AG04450 (cell line): ENCODE results near the gene CSNK1G1. TPM values are rescaled to one million over a fixed set of nuclear protein-coding genes. Genes with fewer than 3 reads are reported as not detected.

Source experiments
- CTCF ChIA-PET: fragments of 300-600, 350-600 bp; formaldehyde crosslinking; extraction: SDS; loops from one replicate; lab custom pipeline; 2022; ENCODE audit warnings: antibody characterized with exemption, inconsistent platforms; lab: Charles Lee
- POLR2A ChIA-PET: fragments of 350-600 bp; formaldehyde crosslinking; extraction: SDS; loops from one replicate; lab custom pipeline; 2021; ENCODE audit warnings: antibody characterized with exemption, inconsistent platforms; lab: Yijun Ruan, JAX
- DNase-seq: peaks from one replicate; pipeline ENCODE4 v3.0.0-alpha.2; 2011; ENCODE audit warnings: low read depth, low spot score
- H3K27ac ChIP-seq: one replicate; pipeline ENCODE4 v1.5.1; 2012; ENCODE audit warnings: low read depth, low read length, control low read depth
- H3K27me3 ChIP-seq: one replicate; pipeline ENCODE4 v1.6.0; 2012; ENCODE audit warnings: low read length; ENCODE audit not compliant: control insufficient read depth, insufficient read depth
- H3K4me3 ChIP-seq: 2 replicates; pipeline ENCODE4 v1.5.1; 2011; ENCODE audit warnings: mild to moderate bottlenecking, low read depth, low read length, control low read depth
- H3K9me3 ChIP-seq: 2 replicates; pipeline ENCODE4 v1.5.1; 2012; ENCODE audit warnings: low read length; ENCODE audit not compliant: control insufficient read depth, insufficient read depth
- polyA plus RNA-seq: library from polyadenylated mRNA; depleted of rRNA; stranded (reverse); fragments of >200 nt; gene quantifications from 2 replicates; pipeline ENCODE4 v1.2.3, GENCODE V29; 2011
- TF ChIP-seq, protein P1 (sequence below): IDR thresholded peaks from 2 replicates; pipeline ENCODE4 v1.5.1; 2011; ENCODE audit warnings: low read depth, low read length, control low read depth, inconsistent platforms

Gene CSNK1G1
- polyA plus RNA-seq, 1 experiment: 24.3 TPM

DNA sequence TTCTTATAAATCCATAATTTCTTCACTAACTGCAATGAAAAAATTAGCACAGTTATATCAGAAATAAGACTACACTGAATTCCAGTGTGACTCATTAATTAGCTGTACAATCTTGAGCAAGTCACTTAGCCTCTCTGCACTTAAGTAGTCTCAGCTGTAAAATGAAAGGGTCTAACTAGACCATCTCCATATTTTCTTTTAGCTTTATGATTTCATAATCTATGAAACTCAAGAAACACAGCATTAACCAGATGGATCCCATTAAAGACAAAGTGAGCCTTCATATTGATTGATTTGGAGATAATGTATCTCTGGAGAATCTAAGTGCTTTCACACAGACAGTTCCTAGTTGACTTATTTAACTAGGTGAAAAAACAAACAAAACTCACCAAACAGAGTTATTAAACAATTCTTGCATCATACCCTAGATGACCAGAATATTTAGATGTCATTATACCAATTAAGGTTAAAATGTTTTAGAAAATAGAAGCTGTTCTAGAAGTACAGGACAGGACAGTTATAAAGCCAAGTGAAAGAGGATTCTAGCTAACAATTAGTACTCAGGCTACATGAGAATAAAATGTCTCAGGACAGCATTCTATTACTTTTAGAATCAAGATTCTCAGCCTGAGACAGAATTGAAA, 11.2 kb downstream of the CSNK1G1 start:
- Histone ChIP-seq H3K27ac (no peak overlapping the region), H3K9me3 (no peaks in the 10 kb centered on the region), H3K27me3 (no peaks in the 10 kb centered on the region), H3K4me3 (no peak overlapping the region)
- ChIA-PET CTCF (interaction anchor here (0.9 to 1.3 kb wide), 4 partner anchors 9 to 35 kb away, joined by 3 to 4 read pairs (median 3); no protein-coding TSS in a partner anchor), POLR2A (interaction anchor here (1.5 kb wide), 1 partner anchor 11 kb away, joined by 5 read pairs; the partner anchor contains the start of gene CSNK1G1)
- TF ChIP-seq, protein P1, sequence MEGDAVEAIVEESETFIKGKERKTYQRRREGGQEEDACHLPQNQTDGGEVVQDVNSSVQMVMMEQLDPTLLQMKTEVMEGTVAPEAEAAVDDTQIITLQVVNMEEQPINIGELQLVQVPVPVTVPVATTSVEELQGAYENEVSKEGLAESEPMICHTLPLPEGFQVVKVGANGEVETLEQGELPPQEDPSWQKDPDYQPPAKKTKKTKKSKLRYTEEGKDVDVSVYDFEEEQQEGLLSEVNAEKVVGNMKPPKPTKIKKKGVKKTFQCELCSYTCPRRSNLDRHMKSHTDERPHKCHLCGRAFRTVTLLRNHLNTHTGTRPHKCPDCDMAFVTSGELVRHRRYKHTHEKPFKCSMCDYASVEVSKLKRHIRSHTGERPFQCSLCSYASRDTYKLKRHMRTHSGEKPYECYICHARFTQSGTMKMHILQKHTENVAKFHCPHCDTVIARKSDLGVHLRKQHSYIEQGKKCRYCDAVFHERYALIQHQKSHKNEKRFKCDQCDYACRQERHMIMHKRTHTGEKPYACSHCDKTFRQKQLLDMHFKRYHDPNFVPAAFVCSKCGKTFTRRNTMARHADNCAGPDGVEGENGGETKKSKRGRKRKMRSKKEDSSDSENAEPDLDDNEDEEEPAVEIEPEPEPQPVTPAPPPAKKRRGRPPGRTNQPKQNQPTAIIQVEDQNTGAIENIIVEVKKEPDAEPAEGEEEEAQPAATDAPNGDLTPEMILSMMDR: no peak
- no peak for DNase-seq

DNA sequence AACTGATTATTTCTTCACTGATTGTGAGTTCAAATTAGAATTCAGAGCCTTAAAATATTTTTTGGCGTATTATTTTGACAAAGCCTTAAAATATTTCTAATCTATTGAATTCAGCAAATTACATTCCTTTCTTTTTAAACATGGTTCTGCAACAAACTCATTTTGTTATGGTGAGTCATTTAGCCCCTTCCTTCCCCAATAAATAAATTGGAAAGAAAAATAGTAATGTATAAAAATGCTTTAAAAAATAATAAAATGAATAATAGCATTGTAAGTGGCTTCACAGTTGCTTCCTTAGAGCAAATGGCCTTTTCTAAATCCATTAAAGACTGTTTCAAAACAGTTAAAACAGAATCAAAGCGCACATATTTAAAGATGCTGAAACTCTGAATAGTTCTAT, 12.1 kb downstream of the CSNK1G1 start:
- no peak for DNase-seq
- H3K27ac ChIP-seq: no peak overlapping the region
- POLR2A ChIA-PET: no interaction called here

DNA sequence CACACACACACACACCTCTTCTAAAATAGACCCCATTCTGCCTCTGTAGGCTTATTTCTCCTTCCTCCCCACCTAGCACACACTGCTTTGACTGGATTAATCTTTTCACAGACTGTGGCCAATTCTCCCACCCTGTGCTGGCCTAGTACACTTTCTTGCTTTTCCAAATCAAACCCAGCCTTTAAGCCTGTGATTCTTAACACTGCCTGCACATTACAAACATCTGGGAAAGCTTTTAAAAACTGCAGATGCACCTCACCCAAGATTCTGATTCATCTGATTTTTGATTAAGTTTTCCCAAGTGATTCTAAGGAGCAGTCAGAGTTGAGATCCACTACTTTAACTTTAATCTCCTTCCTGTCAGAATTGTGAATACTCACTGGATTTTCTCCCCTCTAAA, 12.8 kb downstream of the CSNK1G1 start:
- TF ChIP-seq, protein P1: no peak
- no peak for DNase-seq
- ChIA-PET CTCF (no interaction called here), POLR2A (no interaction called here)
- Histone ChIP-seq H3K27me3 (no peaks in the 10 kb centered on the region), H3K27ac (no peak overlapping the region), H3K9me3 (no peaks in the 10 kb centered on the region), H3K4me3 (no peak overlapping the region)

More for the DNA sequence above, 12.1 kb downstream of the CSNK1G1 start:
- no peaks in the 10 kb centered on the region for H3K27me3 ChIP-seq
- TF ChIP-seq, protein P1: no peak
- H3K4me3 ChIP-seq: no peak overlapping the region
- H3K9me3 ChIP-seq: no peaks in the 10 kb centered on the region
- CTCF ChIA-PET: no interaction called here

DNA sequence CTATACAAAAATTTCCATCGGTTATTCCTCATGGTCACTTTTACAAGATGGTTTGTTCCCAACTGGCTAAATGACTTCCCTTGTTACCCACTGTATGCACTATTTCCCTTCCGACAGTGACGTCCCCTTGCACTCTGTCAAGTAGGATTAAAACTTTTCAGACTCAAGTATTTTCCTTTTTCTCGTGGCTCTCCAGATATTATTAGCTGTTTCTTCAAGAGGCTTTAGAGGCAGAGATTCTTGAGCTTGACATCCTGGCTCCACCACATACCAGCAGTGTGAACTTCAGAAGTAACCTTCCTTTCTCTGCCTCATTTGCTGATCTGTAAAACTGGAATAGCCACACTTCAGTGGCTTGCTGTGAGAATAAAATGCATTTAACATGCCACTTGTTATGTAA, 14.0 kb downstream of the CSNK1G1 start:
- TF ChIP-seq, protein P1: no peak
- H3K9me3 ChIP-seq: no peaks in the 10 kb centered on the region
- H3K4me3 ChIP-seq: no peak overlapping the region
- no peaks in the 10 kb centered on the region for H3K27me3 ChIP-seq
- no peak for DNase-seq
- POLR2A ChIA-PET: no interaction called here
- CTCF ChIA-PET: interaction anchor here (0.6 kb wide), 1 partner anchor 10 kb away, joined by 3 read pairs; no protein-coding TSS in a partner anchor
- no peak overlapping the region for H3K27ac ChIP-seq

DNA sequence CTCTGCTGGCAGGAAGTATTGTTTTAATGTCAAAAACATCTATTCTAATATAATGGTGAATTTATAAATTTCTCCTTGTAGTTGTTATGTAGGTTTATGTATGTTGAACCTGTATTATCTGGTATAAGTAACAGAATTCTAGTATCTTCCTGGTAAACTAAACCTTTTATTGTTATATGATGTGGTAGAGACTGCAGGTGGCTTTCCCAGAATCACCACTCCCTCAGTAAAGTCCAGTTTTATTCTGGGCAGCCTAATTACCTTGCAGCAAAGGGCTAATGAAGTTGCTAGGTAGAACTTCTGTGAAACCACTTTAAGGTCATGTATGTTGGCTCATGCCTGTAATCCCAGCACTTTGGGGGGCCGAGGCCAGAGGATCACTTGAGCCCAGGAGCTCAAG, 15.6 kb downstream of the CSNK1G1 start:
- POLR2A ChIA-PET: no interaction called here
- CTCF ChIA-PET: no interaction called here
- TF ChIP-seq, protein P1: no peak
- Histone ChIP-seq H3K4me3 (no peak overlapping the region), H3K9me3 (no peaks in the 10 kb centered on the region), H3K27ac (no peak overlapping the region), H3K27me3 (no peaks in the 10 kb centered on the region)
- no peak for DNase-seq
